Trophoblast cell (in vitro differentiated cells and primary cell): ENCODE data around the gene TMEM244.

Experiments used
- DNase-seq, 2 donors: peaks; one replicate each; pipeline ENCODE4 v3.0.0-alpha.2; 2016
- H2AFZ ChIP-seq: 2 replicates; pipeline ENCODE4 v1.6.1; 2013; ENCODE audit warnings: low read length, moderate library complexity, mild to moderate bottlenecking; ENCODE audit not compliant: insufficient read depth, poor library complexity
- H2AK5ac ChIP-seq: 2 replicates; pipeline ENCODE4 v1.6.1; 2013; ENCODE audit warnings: mild to moderate bottlenecking, low read length
- H2BK120ac ChIP-seq: 2 replicates; pipeline ENCODE4 v1.6.1; 2013; ENCODE audit warnings: low read length, mild to moderate bottlenecking, moderate library complexity; ENCODE audit not compliant: insufficient read depth, poor library complexity
- H2BK12ac ChIP-seq: 2 replicates; pipeline ENCODE4 v1.6.1; 2013; ENCODE audit warnings: mild to moderate bottlenecking, low read length, moderate library complexity
- H2BK5ac ChIP-seq: 2 replicates; pipeline ENCODE4 v1.6.1; 2013; ENCODE audit warnings: low read length, low read depth, moderate library complexity, mild to moderate bottlenecking; ENCODE audit not compliant: poor library complexity
- H3K14ac ChIP-seq: 2 replicates; pipeline ENCODE4 v1.6.1; 2013; ENCODE audit warnings: mild to moderate bottlenecking, low read length
- H3K18ac ChIP-seq: 2 replicates; pipeline ENCODE4 v1.6.1; 2013; ENCODE audit warnings: mild to moderate bottlenecking, low read length
- H3K23ac ChIP-seq: 2 replicates; pipeline ENCODE4 v1.6.1; 2013; ENCODE audit warnings: low read length
- H3K27ac ChIP-seq: 2 replicates; pipeline ENCODE4 v1.5.1; 2013; ENCODE audit warnings: low read depth, mild to moderate bottlenecking, inconsistent platforms, low read length, moderate library complexity
- H3K27me3 ChIP-seq: 2 replicates; pipeline ENCODE4 v1.6.1; 2013; ENCODE audit warnings: inconsistent platforms, mild to moderate bottlenecking, low read length, moderate library complexity; ENCODE audit not compliant: insufficient read depth
- H3K36me3 ChIP-seq, 2 experiments: 1 replicate in 1 of 2; 2 replicates in 1 of 2; pipeline ENCODE4 v1.6.1; 2013; ENCODE audit warnings: low read length in 2 of 2, mild to moderate bottlenecking in 2 of 2, moderate library complexity in 1 of 2; ENCODE audit not compliant: insufficient read depth in 2 of 2, control insufficient read depth in 1 of 2
- H3K4ac ChIP-seq: 2 replicates; pipeline ENCODE4 v1.6.1; 2013; ENCODE audit warnings: low read depth, mild to moderate bottlenecking, low read length, moderate library complexity
- H3K4me1 ChIP-seq, 2 experiments: 1 replicate in 1 of 2; 2 replicates in 1 of 2; pipeline ENCODE4 v1.6.1; 2013; ENCODE audit warnings: low read length in 2 of 2, mild to moderate bottlenecking in 2 of 2, moderate library complexity in 1 of 2; ENCODE audit not compliant: insufficient read depth in 2 of 2, control insufficient read depth in 1 of 2
- H3K4me2 ChIP-seq: 2 replicates; pipeline ENCODE4 v1.6.1; 2013; ENCODE audit warnings: inconsistent platforms, mild to moderate bottlenecking, low read length, moderate library complexity
- H3K4me3 ChIP-seq: 2 replicates; pipeline ENCODE4 v1.5.1; 2013; ENCODE audit warnings: mild to moderate bottlenecking, low read depth, low read length, inconsistent platforms
- H3K79me1 ChIP-seq: one replicate; pipeline ENCODE4 v1.6.1; 2013; ENCODE audit warnings: low read length
- H3K79me2 ChIP-seq: 2 replicates; pipeline ENCODE4 v1.6.1; 2013; ENCODE audit warnings: low read length, mild to moderate bottlenecking; ENCODE audit not compliant: control insufficient read depth, insufficient read depth, poor library complexity
- H3K9ac ChIP-seq: 2 replicates; pipeline ENCODE4 v1.6.1; 2013; ENCODE audit warnings: mild to moderate bottlenecking, low read length
- H3K9me3 ChIP-seq: 2 replicates; pipeline ENCODE4 v1.6.1; 2013; ENCODE audit warnings: low read depth, mild to moderate bottlenecking, control low read depth, inconsistent platforms, low read length; ENCODE audit not compliant: insufficient read depth
- H4K12ac ChIP-seq: 2 replicates; pipeline ENCODE4 v1.6.1; 2013; ENCODE audit warnings: low read depth, mild to moderate bottlenecking, low read length, moderate library complexity
- H4K8ac ChIP-seq: 2 replicates; pipeline ENCODE4 v1.6.1; 2013; ENCODE audit warnings: low read depth, mild to moderate bottlenecking, low read length, moderate library complexity
- H4K91ac ChIP-seq: one replicate; pipeline ENCODE4 v1.6.1; 2013; ENCODE audit warnings: low read depth, mild to moderate bottlenecking, low read length, moderate library complexity
- WGBS: extraction: QIAGEN DNeasy Blood & Tissue Kit; methylation state at CpG from one replicate; pipeline ENCODE4 v1.1.7; 2013; ENCODE audit warnings: missing lambda C conversion rate; ENCODE audit not compliant: insufficient read length, insufficient coverage; ENCODE audit errors: extremely low coverage; 5-methylcytosine and 5-hydroxymethylcytosine counted together

Gene TMEM244

GRCh38 chr6:129818251-129818650 lies 42.9 kb downstream of the TMEM244 start:
- no peak overlapping the region for H4K8ac ChIP-seq
- H3K23ac ChIP-seq, result no peak overlapping the region
- H4K91ac ChIP-seq, result no peak overlapping the region
- H2AFZ ChIP-seq, result no peak overlapping the region
- no peak overlapping the region for H3K27ac ChIP-seq
- H3K9me3 ChIP-seq, result no peaks in the 10 kb centered on the region
- H2BK5ac ChIP-seq, result no peak overlapping the region
- no peak overlapping the region for H2BK12ac ChIP-seq
- no peak overlapping the region for H2BK120ac ChIP-seq
- no peak overlapping the region for H3K4ac ChIP-seq
- H3K4me3 ChIP-seq, result no peak overlapping the region
- no peak overlapping the region for H3K4me2 ChIP-seq
- no peak overlapping the region for H3K14ac ChIP-seq
- no peak overlapping the region for H3K18ac ChIP-seq
- no peak overlapping the region for H3K9ac ChIP-seq
- H3K27me3 ChIP-seq, result no peaks in the 10 kb centered on the region
- no CpG with 5 or more reads among the region's 2 CpGs for WGBS
- H4K12ac ChIP-seq, result no peak overlapping the region
- DNase-seq, result no peak
- no peaks in the 10 kb centered on the region for H3K4me1 ChIP-seq
- no peaks in the 10 kb centered on the region for H3K79me1 ChIP-seq
- no peaks in the 10 kb centered on the region for H3K79me2 ChIP-seq
- no peaks in the 10 kb centered on the region for H3K36me3 ChIP-seq
- no peak overlapping the region for H2AK5ac ChIP-seq

DNA sequence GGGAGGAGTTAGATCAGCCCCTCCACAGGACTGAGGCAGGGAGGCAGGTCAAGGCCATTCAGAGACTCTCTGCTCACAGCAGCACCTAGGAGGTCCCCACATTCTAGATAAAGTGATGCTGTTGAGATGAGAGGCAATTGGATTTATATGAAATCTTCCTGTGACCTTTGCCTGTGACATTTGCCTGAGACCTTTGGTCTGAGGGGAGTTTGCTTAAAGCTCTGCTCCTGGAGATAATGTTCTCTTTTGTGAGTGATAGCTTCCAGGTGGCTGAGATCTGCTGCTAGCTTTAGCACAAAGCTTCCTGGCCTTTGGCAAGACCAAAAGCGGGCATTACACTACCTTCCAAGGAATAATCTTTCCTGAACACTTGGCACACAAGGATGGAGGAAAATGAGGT lies 43.3 kb downstream of the TMEM244 start:
- no peak overlapping the region for H2BK12ac ChIP-seq
- no peak overlapping the region for H2AFZ ChIP-seq
- no peak overlapping the region for H4K8ac ChIP-seq
- H3K14ac ChIP-seq, result no peak overlapping the region
- no peaks in the 10 kb centered on the region for H3K4me1 ChIP-seq
- no peak overlapping the region for H2BK120ac ChIP-seq
- H2AK5ac ChIP-seq, result no peak overlapping the region
- H3K79me1 ChIP-seq, result no peaks in the 10 kb centered on the region
- no peak overlapping the region for H3K9ac ChIP-seq
- no peaks in the 10 kb centered on the region for H3K9me3 ChIP-seq
- H2BK5ac ChIP-seq, result no peak overlapping the region
- H3K23ac ChIP-seq, result no peak overlapping the region
- H3K27me3 ChIP-seq, result no peaks in the 10 kb centered on the region
- H3K18ac ChIP-seq, result no peak overlapping the region
- DNase-seq, result no peak
- no peak overlapping the region for H4K91ac ChIP-seq
- no peak overlapping the region for H3K4me3 ChIP-seq
- WGBS, result no CpG with 5 or more reads among the region's 1 CpG
- H3K27ac ChIP-seq, result no peak overlapping the region
- H3K4me2 ChIP-seq, result no peak overlapping the region
- H3K79me2 ChIP-seq, result no peaks in the 10 kb centered on the region
- no peak overlapping the region for H4K12ac ChIP-seq
- no peak overlapping the region for H3K4ac ChIP-seq
- H3K36me3 ChIP-seq, result no peaks in the 10 kb centered on the region

- WGBS, result no CpG with 5 or more reads among the region's 3 CpGs
Measured at GRCh38 chr6:129817332-129817731, 43.8 kb downstream of the TMEM244 start.

DNA sequence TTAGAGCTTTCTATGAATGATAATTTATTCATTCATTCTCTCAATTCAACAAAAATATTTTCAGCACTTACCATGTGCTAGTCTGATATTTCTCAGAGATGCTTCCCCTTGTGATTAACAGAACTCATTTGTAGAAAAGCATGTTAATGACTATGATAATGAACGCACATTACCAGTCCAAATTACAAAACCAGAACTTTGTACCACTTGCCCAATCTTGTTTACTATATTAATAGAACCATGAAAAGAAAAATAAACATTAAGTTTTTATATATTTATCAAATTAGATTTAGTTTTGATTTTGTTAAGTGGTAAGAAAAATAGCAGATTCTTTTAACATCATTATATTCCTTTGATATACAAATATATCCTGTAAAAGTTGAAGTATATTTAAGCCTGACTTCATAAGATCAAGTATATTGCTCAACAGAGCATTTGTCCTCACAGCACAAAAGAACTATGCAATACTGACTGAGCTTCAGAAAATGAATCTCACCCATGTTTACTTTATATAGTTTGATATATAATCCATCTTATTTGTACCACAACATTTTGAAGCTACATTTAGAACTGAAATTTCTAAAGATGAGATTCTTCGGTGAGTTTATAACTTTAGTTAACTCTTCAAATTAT lies 48.9 kb downstream of the TMEM244 start:
- no peak overlapping the region for H3K27ac ChIP-seq
- H3K4me2 ChIP-seq, result no peak overlapping the region
- WGBS, result no CpG with 5 or more reads among the region's 2 CpGs
- no peak overlapping the region for H3K23ac ChIP-seq
- H3K36me3 ChIP-seq, result no peaks in the 10 kb centered on the region
- H4K12ac ChIP-seq, result no peak overlapping the region
- no peak overlapping the region for H3K14ac ChIP-seq
- DNase-seq, result no peak
- no peaks in the 10 kb centered on the region for H3K79me1 ChIP-seq
- no peak overlapping the region for H2BK12ac ChIP-seq
- H3K4me3 ChIP-seq, result no peak overlapping the region
- H2AFZ ChIP-seq, result no peak overlapping the region
- H3K18ac ChIP-seq, result no peak overlapping the region
- H3K4ac ChIP-seq, result no peak overlapping the region
- no peak overlapping the region for H2BK120ac ChIP-seq
- H3K9me3 ChIP-seq, result no peaks in the 10 kb centered on the region
- no peaks in the 10 kb centered on the region for H3K4me1 ChIP-seq
- no peaks in the 10 kb centered on the region for H3K79me2 ChIP-seq
- H2BK5ac ChIP-seq, result no peak overlapping the region
- H3K27me3 ChIP-seq, result no peaks in the 10 kb centered on the region
- H4K91ac ChIP-seq, result no peak overlapping the region
- H2AK5ac ChIP-seq, result no peak overlapping the region
- H4K8ac ChIP-seq, result no peak overlapping the region
- H3K9ac ChIP-seq, result no peak overlapping the region

More at GRCh38 chr6:129817332-129817731, 43.8 kb downstream of the TMEM244 start:
- Histone ChIP-seq H3K27me3 (no peaks in the 10 kb centered on the region), H4K91ac (no peak overlapping the region), H2AK5ac (no peak overlapping the region), H3K4me2 (no peak overlapping the region), H3K9ac (no peak overlapping the region), H4K12ac (no peak overlapping the region), H3K4me1 (no peaks in the 10 kb centered on the region), H3K18ac (no peak overlapping the region), H3K23ac (no peak overlapping the region), H3K14ac (no peak overlapping the region), H2BK120ac (no peak overlapping the region), H3K79me1 (no peaks in the 10 kb centered on the region), H3K36me3 (no peaks in the 10 kb centered on the region), H3K9me3 (no peaks in the 10 kb centered on the region), H3K79me2 (no peaks in the 10 kb centered on the region), H4K8ac (no peak overlapping the region), H3K4ac (no peak overlapping the region), H3K4me3 (no peak overlapping the region), H2BK5ac (no peak overlapping the region), H2BK12ac (no peak overlapping the region), H3K27ac (no peak overlapping the region), H2AFZ (no peak overlapping the region)
- DNase-seq, result no peak
